HuH-7 (cell line): Measurements from ENCODE around the gene PSD2.

ENCODE experiments used
- DNase-seq: peaks from one replicate; pipeline ENCODE4 v3.0.0; 2011; ENCODE audit warnings: low spot score

Gene PSD2

GRCh38 chr5:139880416-139881142 lies 85.0 kb downstream of the PSD2 start:
- DNase-seq, result no peak

GRCh38 chr5:139881143-139881733 lies 85.6 kb downstream of the PSD2 start:
- no peak for DNase-seq

- DNase-seq, result no peak
These were observed 86.7 kb downstream of the PSD2 start for GRCh38 chr5:139882316-139882715.

GRCh38 chr5:139882961-139883539 lies 87.4 kb downstream of the PSD2 start:
- no peak for DNase-seq

GRCh38 chr5:139884144-139884543 lies 88.5 kb downstream of the PSD2 start:
- no peak for DNase-seq

GRCh38 chr5:139884734-139885133 lies 89.1 kb downstream of the PSD2 start:
- DNase-seq, result no peak

- DNase-seq, result no peak
These were observed 89.7 kb downstream of the PSD2 start for GRCh38 chr5:139885172-139885856.

- no peak for DNase-seq
These were observed 90.2 kb downstream of the PSD2 start for GRCh38 chr5:139885857-139886208.

GRCh38 chr5:139886213-139886612 lies 90.6 kb downstream of the PSD2 start:
- DNase-seq, result no peak

GRCh38 chr5:139888370-139888769 lies 92.8 kb downstream of the PSD2 start:
- no peak for DNase-seq

- DNase-seq, result no peak
These were observed 93.8 kb downstream of the PSD2 start for GRCh38 chr5:139889410-139889809.

- no peak for DNase-seq
These were observed 98.3 kb downstream of the PSD2 start for GRCh38 chr5:139893873-139894272.
